Hepatocyte (in vitro differentiated cells): ENCODE results near the gene MAP2. TPM values are rescaled to one million over a fixed set of nuclear protein-coding genes. Genes with fewer than 3 reads are reported as not detected.

Experiments
- DNase-seq: peaks from one replicate; pipeline ENCODE4 v3.0.0-alpha.2; 2016; ENCODE audit warnings: low spot score
- H2AFZ ChIP-seq: fragments of 200-600 bp; sonication (generic); 2 replicates; pipeline ENCODE4 v1.6.0; 2016; ENCODE audit warnings: antibody characterized with exemption, mild to moderate bottlenecking
- H3K27ac ChIP-seq: fragments of 200-600 bp; sonication (generic); 2 replicates; pipeline ENCODE4 v1.5.1; 2016; ENCODE audit warnings: mild to moderate bottlenecking
- H3K27me3 ChIP-seq: fragments of 200-600 bp; sonication (generic); 2 replicates; pipeline ENCODE4 v1.6.1; 2016
- H3K36me3 ChIP-seq: fragments of 200-600 bp; sonication (generic); replicated peaks from 2 replicates; pipeline ENCODE4 v1.5.1; 2016; ENCODE audit warnings: low read depth; ENCODE audit not compliant: insufficient read depth
- H3K4me1 ChIP-seq: fragments of 200-600 bp; sonication (generic); 2 replicates; pipeline ENCODE4 v1.5.1; 2016; ENCODE audit warnings: mild to moderate bottlenecking, moderate library complexity; ENCODE audit not compliant: insufficient read depth
- H3K4me2 ChIP-seq: fragments of 200-600 bp; sonication (generic); 2 replicates; pipeline ENCODE4 v1.6.0; 2016
- H3K4me3 ChIP-seq: fragments of 200-600 bp; sonication (generic); 2 replicates; pipeline ENCODE4 v1.5.1; 2016; ENCODE audit warnings: mild to moderate bottlenecking
- H3K79me2 ChIP-seq: fragments of 200-600 bp; sonication (generic); 2 replicates; pipeline ENCODE4 v1.6.0; 2017; ENCODE audit warnings: mild to moderate bottlenecking
- H3K9me2 ChIP-seq: fragments of 200-600 bp; sonication (generic); replicated peaks from 2 replicates; pipeline ENCODE4 v1.6.0; 2017; ENCODE audit warnings: mild to moderate bottlenecking; ENCODE audit not compliant: insufficient read depth
- H3K9me3 ChIP-seq: fragments of 200-600 bp; sonication (generic); 2 replicates; pipeline ENCODE4 v1.5.1; 2016; ENCODE audit warnings: low read depth, mild to moderate bottlenecking
- H4K20me1 ChIP-seq: fragments of 200-600 bp; sonication (generic); 2 replicates; pipeline ENCODE4 v1.6.0; 2016; ENCODE audit warnings: mild to moderate bottlenecking; ENCODE audit not compliant: insufficient read depth, poor library complexity, severe bottlenecking
- CTCF ChIP-seq: fragments of 200-600 bp; sonication (generic); IDR thresholded peaks from 2 replicates; pipeline ENCODE4 v1.5.1; 2016; ENCODE audit warnings: antibody characterized with exemption, mild to moderate bottlenecking; ENCODE audit not compliant: poor library complexity
- EZH2 ChIP-seq: fragments of 200-600 bp; sonication (generic); IDR thresholded peaks from 2 replicates; pipeline ENCODE4 v1.6.1; 2016; ENCODE audit warnings: antibody characterized with exemption, mild to moderate bottlenecking, borderline replicate concordance
- EZH2phosphoT487 ChIP-seq: fragments of 200-600 bp; sonication (generic); IDR thresholded peaks from one replicate; pipeline ENCODE4 v1.6.1; 2018; ENCODE audit warnings: antibody characterized with exemption, mild to moderate bottlenecking, low read depth, moderate library complexity; ENCODE audit not compliant: unreplicated experiment, severe bottlenecking
- whole genome bisulfite sequencing: methylation state at CpG from one replicate; pipeline ENCODE4 v1.1.6; 2016; ENCODE audit warnings: low lambda C conversion rate; ENCODE audit errors: missing lambda C conversion rate; 5-methylcytosine and 5-hydroxymethylcytosine counted together
- polyA plus RNA-seq: library from polyadenylated mRNA; unstranded; fragments of >200 nt; fragmentation: Nextera tagmentation; extraction: Ambion mirVana; gene quantifications from 2 replicates; pipeline ENCODE4 v1.2.1, GENCODE V29; 2016
- total RNA-seq: library from RNA; depleted of rRNA; stranded (reverse); fragments of >200 nt; gene quantifications from 2 replicates; pipeline ENCODE4 v1.2.3, GENCODE V29; 2014

MAP2 gene
- total and polyA plus RNA-seq, 2 experiments from 2014 or later: 4.6 to 5.8 TPM

- H3K79me2 ChIP-seq: no peaks in the 10 kb centered on the region
- H3K4me1 ChIP-seq: no peaks in the 10 kb centered on the region
- H3K4me2 ChIP-seq: no peak overlapping the region
- TF ChIP-seq EZH2 (no peak), EZH2phosphoT487 (no peak), CTCF (no peak)
- H3K4me3 ChIP-seq: no peak overlapping the region
- 96% methylated on average over 1 of the region's 1 CpG for WGBS
- H3K36me3 ChIP-seq: no peaks in the 10 kb centered on the region
- DNase-seq: no peak
- H2AFZ ChIP-seq: no peak overlapping the region
- no peaks in the 10 kb centered on the region for H3K9me2 ChIP-seq
- peaks cover 4% of the 10 kb centered on the region for H3K27me3 ChIP-seq
- H3K27ac ChIP-seq: no peak overlapping the region
- no peaks in the 10 kb centered on the region for H4K20me1 ChIP-seq
- H3K9me3 ChIP-seq: no peaks in the 10 kb centered on the region
These were observed 342.8 kb downstream of the MAP2 start for GRCh38 chr2:209766613-209767012.

DNA sequence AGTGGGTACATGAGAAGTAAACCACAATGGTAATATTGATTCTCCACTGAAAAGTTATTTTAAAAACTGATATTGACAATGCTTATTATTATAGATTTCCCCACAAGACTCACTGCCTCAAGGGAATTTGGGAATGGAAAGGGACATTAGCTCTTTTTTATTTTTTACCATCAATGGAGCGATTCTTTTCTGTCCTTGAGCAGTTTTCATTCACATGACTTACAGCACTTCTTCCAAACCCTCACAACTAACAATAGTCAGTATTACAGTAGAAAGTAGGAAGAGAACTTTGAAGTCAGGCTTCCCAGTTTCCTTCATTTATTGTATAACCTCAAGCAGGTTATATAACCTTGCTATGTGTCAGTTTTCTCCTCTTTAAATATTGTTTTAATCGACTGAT, 343.5 kb downstream of the MAP2 start:
- no peaks in the 10 kb centered on the region for H3K4me1 ChIP-seq
- H3K79me2 ChIP-seq: no peaks in the 10 kb centered on the region
- H4K20me1 ChIP-seq: no peaks in the 10 kb centered on the region
- TF ChIP-seq CTCF: no peak
- no peak for TF ChIP-seq EZH2
- no peak for TF ChIP-seq EZH2phosphoT487
- no peaks in the 10 kb centered on the region for H3K36me3 ChIP-seq
- H3K9me2 ChIP-seq: no peaks in the 10 kb centered on the region
- DNase-seq: no peak
- 64% methylated on average over 2 of the region's 2 CpGs for WGBS
- H3K4me2 ChIP-seq: no peak overlapping the region
- H3K27me3 ChIP-seq: peaks cover 6% of the 10 kb centered on the region
- H2AFZ ChIP-seq: no peak overlapping the region
- H3K9me3 ChIP-seq: no peaks in the 10 kb centered on the region
- no peak overlapping the region for H3K4me3 ChIP-seq
- H3K27ac ChIP-seq: no peak overlapping the region

DNA sequence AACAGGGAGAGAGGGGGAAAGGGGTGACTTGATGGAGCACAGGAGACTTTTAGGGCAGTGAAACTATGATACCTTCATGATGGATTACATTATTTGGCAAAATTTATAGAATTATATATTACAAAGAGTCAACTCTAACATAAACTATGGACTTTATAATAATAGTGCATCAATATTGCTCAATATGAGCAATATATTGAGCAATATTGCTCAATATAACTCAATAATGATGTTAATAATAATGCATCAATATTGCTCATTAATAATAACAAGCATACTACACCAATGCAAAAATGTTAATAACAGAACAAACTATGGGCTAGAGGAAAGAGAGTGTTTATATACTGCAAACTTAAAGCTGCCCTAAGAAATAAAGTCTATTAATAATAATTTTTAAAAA, 344.7 kb downstream of the MAP2 start:
- no peaks in the 10 kb centered on the region for H3K9me2 ChIP-seq
- no peak overlapping the region for H3K4me2 ChIP-seq
- H4K20me1 ChIP-seq: no peaks in the 10 kb centered on the region
- peaks cover 17% of the 10 kb centered on the region for H3K27me3 ChIP-seq
- no peak overlapping the region for H3K27ac ChIP-seq
- H3K36me3 ChIP-seq: no peaks in the 10 kb centered on the region
- no peak for DNase-seq
- TF ChIP-seq EZH2 (no peak), CTCF (no peak), EZH2phosphoT487 (no peak)
- no peak overlapping the region for H3K4me3 ChIP-seq
- H3K4me1 ChIP-seq: no peaks in the 10 kb centered on the region
- no peak overlapping the region for H2AFZ ChIP-seq
- no peaks in the 10 kb centered on the region for H3K9me3 ChIP-seq
- no peaks in the 10 kb centered on the region for H3K79me2 ChIP-seq
